ENCODE results near the gene ALKBH3.

DNA sequence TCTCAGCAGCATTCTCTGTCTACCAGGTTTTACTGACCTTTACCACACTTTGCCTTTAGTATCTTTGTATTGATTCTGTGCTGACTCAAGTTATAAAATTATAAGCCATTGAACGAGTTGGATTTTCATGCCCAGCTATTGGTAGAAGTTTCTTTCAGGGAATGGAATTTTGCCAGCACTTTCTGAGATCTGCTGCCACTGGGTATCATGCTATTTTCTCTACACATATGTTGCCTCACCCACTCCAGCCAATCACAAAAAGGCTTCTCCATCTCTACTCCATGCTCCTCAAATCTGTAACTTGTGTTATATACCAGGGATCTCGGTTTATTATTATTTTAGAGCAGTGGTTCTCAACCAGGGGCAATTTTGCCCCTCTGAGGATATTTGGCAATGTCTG lies 87.0 kb downstream of the ALKBH3 start:
- TF ChIP-seq, protein P1, sequence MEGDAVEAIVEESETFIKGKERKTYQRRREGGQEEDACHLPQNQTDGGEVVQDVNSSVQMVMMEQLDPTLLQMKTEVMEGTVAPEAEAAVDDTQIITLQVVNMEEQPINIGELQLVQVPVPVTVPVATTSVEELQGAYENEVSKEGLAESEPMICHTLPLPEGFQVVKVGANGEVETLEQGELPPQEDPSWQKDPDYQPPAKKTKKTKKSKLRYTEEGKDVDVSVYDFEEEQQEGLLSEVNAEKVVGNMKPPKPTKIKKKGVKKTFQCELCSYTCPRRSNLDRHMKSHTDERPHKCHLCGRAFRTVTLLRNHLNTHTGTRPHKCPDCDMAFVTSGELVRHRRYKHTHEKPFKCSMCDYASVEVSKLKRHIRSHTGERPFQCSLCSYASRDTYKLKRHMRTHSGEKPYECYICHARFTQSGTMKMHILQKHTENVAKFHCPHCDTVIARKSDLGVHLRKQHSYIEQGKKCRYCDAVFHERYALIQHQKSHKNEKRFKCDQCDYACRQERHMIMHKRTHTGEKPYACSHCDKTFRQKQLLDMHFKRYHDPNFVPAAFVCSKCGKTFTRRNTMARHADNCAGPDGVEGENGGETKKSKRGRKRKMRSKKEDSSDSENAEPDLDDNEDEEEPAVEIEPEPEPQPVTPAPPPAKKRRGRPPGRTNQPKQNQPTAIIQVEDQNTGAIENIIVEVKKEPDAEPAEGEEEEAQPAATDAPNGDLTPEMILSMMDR (IDR thresholded peaks at IDR 0.05): no peak
- no peak for TF ChIP-seq POLR2A (IDR thresholded peaks at IDR 0.05)

All from testis (tissue), 2 donors.